NOMO-1 (cell line): Measurements from ENCODE around the gene OAF.

Experiments
- DNase-seq, 2 experiments: peaks; one replicate each; lab custom pipeline; 2025; ENCODE audit not compliant: unreplicated experiment in 2 of 2; lab: John Stamatoyannopoulos, UW

OAF gene

GRCh38 chr11:120199613-120200012 is 11.2 kb upstream of the OAF start:
- DNase-seq: no peak

GRCh38 chr11:120200677-120201076 is 10.2 kb upstream of the OAF start:
- no peak for DNase-seq

GRCh38 chr11:120201653-120202052 is 9.2 kb upstream of the OAF start:
- DNase-seq: no peak

GRCh38 chr11:120203626-120204025 is 7.2 kb upstream of the OAF start:
- no peak for DNase-seq

GRCh38 chr11:120205596-120206161 is 5.2 kb upstream of the OAF start:
- DNase-seq: no peak

GRCh38 chr11:120207512-120207911 is 3.3 kb upstream of the OAF start:
- no peak for DNase-seq

- DNase-seq: peak; percentile 20 to 35
These were observed 2.8 kb upstream of the OAF start for GRCh38 chr11:120208001-120208441.

GRCh38 chr11:120208777-120209176 is 2.1 kb upstream of the OAF start:
- peak; percentile 77 to 79 for DNase-seq

GRCh38 chr11:120209746-120210625 is 846 bp upstream of the OAF start:
- DNase-seq: no peak

GRCh38 chr11:120211522-120212258 is 858 bp downstream of the OAF start:
- peak in 1 of 2 experiments; percentile 3 for DNase-seq

GRCh38 chr11:120212259-120212878 is 1.5 kb downstream of the OAF start:
- no peak for DNase-seq

- no peak for DNase-seq
These were observed 2.1 kb downstream of the OAF start for GRCh38 chr11:120212926-120213325.

- DNase-seq: no peak
These were observed 3.7 kb downstream of the OAF start for GRCh38 chr11:120214581-120214980.

- no peak for DNase-seq
These were observed 4.8 kb downstream of the OAF start for GRCh38 chr11:120215634-120216033.

GRCh38 chr11:120216426-120217102 is 5.7 kb downstream of the OAF start:
- no peak for DNase-seq

GRCh38 chr11:120217526-120217925 is 6.7 kb downstream of the OAF start:
- DNase-seq: no peak

- no peak for DNase-seq
These were observed 7.3 kb downstream of the OAF start for GRCh38 chr11:120217941-120218694.

- DNase-seq: no peak
These were observed 7.8 kb downstream of the OAF start for GRCh38 chr11:120218695-120219033.

GRCh38 chr11:120219232-120219937 is 8.6 kb downstream of the OAF start:
- DNase-seq: no peak
